SK-N-MC (cell line): ENCODE measurements around the gene SHFL.
A peak's percentile ranks its signal among the peaks of the same experiment; 100 is the strongest.

Experiments
- DNase-seq: peaks from one replicate; pipeline ENCODE4 v3.0.0-alpha.2; 2011; ENCODE audit warnings: low read depth, low spot score
- H3K27ac ChIP-seq: fragments of 200-600 bp; sonication (generic); 2 replicates; pipeline ENCODE4 v1.5.1; 2016; ENCODE audit warnings: mixed run types
- H3K36me3 ChIP-seq: fragments of 200-600 bp; sonication (generic); 2 replicates; pipeline ENCODE4 v1.6.1; 2017; ENCODE audit warnings: antibody characterized with exemption, low read length, mixed read lengths; ENCODE audit not compliant: insufficient read depth
- H3K4me3 ChIP-seq: fragments of 200-600 bp; sonication (generic); 2 replicates; pipeline ENCODE4 v1.5.1; 2016
- H3K9ac ChIP-seq: fragments of 200-600 bp; sonication (generic); 2 replicates; pipeline ENCODE4 v1.8.0; 2017; ENCODE audit warnings: mixed run types, mixed read lengths; ENCODE audit not compliant: insufficient read length
- H3K9me3 ChIP-seq: fragments of 200-600 bp; sonication (generic); 2 replicates; pipeline ENCODE4 v1.6.1; 2017; ENCODE audit warnings: low read depth, mild to moderate bottlenecking, antibody characterized with exemption, low read length, moderate library complexity, mixed read lengths
- EZH2 ChIP-seq: fragments of 200-600 bp; sonication (generic); IDR thresholded peaks from one replicate; pipeline ENCODE4 v1.6.1; 2017; ENCODE audit warnings: antibody characterized with exemption
- FOXP2 ChIP-seq: optimal IDR thresholded peaks from 2 replicates; pipeline ENCODE3; 2011; ENCODE audit warnings: mild to moderate bottlenecking, moderate library complexity; ENCODE audit not compliant: insufficient read depth; ENCODE audit errors: extremely low read length, control extremely low read depth
- POLR2AphosphoS5 ChIP-seq: IDR thresholded peaks from 2 replicates; pipeline ENCODE4 v1.6.1; 2012; ENCODE audit warnings: mild to moderate bottlenecking, low read depth, low read length, borderline replicate concordance

Gene SHFL

GRCh38 chr19:10091895-10092641 is 6.0 kb downstream of the SHFL start:
- Histone ChIP-seq H3K9ac (no peak overlapping the region), H3K4me3 (no peak overlapping the region), H3K9me3 (no peaks in the 10 kb centered on the region), H3K36me3 (no peaks in the 10 kb centered on the region), H3K27ac (no peak overlapping the region)
- DNase-seq: no peak
- TF ChIP-seq FOXP2 (no peak), EZH2 (no peak), POLR2AphosphoS5 (no peak)

DNA sequence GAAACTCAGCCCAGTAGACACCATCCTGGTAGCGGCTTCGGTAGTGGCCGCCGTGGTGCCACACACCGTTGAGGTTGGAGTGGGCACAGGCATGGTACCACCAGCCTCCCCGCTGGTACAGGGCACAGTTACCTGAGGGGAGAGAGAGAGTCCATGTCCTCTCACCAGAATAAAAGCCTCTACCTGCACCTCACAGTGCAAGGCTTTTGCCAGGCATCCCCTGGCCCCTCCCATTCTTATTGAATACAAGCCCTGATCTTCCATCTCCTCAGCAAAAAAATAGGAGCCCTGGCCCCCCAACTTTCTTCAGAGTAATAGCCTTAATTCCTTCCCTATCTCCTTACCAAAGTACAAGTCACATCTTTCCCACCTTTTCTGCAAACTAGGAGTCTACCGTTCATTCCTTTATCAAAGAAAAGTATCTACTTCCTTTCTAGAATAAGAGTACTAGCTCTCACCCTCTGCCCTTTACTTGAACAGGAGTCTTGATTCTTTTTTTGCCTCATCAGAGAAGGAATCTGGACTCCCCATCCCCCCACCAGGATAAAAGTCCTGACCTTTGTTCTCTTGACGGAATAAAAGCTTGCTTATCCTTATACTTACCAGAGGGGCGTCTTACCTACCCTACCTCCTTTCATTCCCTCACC is 6.7 kb downstream of the SHFL start:
- Histone ChIP-seq H3K4me3 (no peak overlapping the region), H3K36me3 (no peaks in the 10 kb centered on the region), H3K27ac (no peak overlapping the region), H3K9me3 (no peaks in the 10 kb centered on the region), H3K9ac (no peak overlapping the region)
- no peak for DNase-seq
- TF ChIP-seq EZH2 (no peak), FOXP2 (no peak), POLR2AphosphoS5 (no peak)

DNA sequence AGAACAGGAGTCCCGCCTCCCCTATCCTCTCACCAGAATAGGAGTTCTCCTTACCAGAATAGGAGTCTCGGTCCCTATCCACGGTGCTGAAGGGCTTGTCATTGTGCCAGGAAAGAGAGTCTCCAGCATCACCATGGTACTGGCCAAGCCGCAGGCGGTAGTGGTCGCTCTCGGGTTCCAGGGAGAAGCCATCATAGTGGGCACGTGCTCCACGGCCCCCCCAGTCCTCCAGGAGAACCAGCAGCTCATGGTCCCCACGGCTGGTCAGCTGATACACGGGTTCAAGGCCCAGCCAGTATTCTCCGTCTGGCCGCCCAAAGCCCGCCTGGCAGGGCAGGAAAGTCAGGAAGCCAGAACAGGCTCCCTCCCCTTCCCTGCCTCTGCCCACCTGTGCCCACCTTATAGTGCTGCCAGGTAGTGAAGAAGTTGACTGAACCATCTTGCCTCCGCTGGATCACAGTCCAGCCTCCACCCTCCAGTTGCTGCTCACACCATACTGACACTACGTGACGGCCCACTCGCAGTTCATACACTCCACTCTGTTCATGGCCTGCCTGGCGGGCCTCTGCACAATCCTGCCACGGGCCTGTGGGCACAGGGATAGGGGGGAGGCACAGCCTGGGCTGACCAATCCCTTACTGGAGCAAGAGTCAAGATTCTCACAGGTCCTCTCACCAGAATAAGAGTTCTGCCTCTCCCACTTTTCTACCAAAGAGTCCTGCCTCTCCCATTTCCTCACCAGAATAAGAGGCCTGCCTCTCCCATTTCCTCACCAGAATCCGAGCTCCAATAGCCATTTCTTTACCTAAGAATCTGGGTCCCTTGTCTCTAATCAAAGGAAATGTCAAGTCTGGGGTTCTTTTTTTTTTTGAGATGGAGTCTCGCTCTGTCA is 7.4 kb downstream of the SHFL start:
- Histone ChIP-seq H3K9me3 (no peaks in the 10 kb centered on the region), H3K27ac (no peak overlapping the region), H3K4me3 (no peak overlapping the region), H3K9ac (no peak overlapping the region), H3K36me3 (no peaks in the 10 kb centered on the region)
- DNase-seq: no peak
- no peak for TF ChIP-seq POLR2AphosphoS5
- TF ChIP-seq EZH2: no peak
- no peak for TF ChIP-seq FOXP2

- no peak for TF ChIP-seq EZH2
- Histone ChIP-seq H3K36me3 (no peaks in the 10 kb centered on the region), H3K27ac (no peak overlapping the region), H3K9me3 (no peaks in the 10 kb centered on the region), H3K9ac (no peak overlapping the region), H3K4me3 (peak overlapping the region; percentile 68)
- DNase-seq: no peak
These were observed 9.5 kb downstream of the SHFL start for GRCh38 chr19:10095622-10095947.

DNA sequence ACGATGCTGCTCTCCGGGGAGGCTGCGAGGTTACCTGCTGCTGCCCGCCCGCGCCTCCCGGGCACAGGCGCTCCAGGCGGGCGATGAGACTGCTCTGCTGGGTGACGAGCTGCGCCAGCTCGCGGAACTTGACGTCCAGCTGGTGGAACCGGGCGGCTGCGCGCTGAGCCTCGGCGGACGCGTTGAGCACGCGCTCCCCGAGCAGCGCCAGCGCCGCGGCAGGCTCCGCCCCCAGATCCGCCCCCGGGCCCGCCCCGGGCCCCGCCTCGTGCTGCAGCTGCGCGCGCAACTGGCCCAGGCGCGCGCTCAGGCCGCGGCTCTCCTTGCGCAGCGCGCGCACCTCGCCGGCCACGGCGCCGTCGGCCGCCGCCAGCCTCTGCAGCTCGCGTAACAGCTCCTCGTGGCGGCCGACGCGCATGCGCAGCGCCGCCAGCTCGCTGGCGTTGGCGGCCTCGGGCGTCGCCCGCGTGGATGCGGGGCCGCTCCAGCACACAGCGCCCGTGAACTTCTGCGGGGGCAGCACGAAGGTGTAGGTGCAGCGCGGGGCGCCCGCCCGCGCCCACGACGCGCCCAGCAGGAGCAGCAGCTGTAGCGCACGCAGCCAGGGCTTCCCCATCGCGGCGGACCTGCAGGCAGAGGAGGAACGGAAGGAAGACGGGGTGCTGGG is 10.0 kb downstream of the SHFL start:
- Histone ChIP-seq H3K4me3 (peak overlapping the region; percentile 68), H3K27ac (no peak overlapping the region), H3K36me3 (no peaks in the 10 kb centered on the region), H3K9me3 (no peaks in the 10 kb centered on the region), H3K9ac (peak overlapping the region; percentile 47)
- DNase-seq: no peak
- peak; percentile 46; the same call in 1 of the 2 replicates for TF ChIP-seq POLR2AphosphoS5
- TF ChIP-seq EZH2: no peak

DNA sequence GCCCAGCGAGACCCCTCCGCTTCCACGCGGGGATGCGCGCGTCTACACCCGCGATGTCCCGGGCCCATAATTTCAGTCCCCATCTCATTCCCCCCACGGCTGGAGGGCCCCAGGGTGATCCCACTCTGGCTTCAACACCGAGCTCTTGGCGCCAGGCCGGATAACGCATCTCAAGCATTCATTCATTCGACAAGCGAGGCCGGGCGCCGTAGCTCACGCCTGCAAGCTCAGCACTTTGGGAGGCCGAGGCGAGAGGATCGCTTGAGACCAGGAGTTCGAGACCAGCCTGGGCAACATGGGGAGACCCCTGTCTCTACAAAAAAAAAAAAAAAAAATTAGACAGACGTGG is 10.5 kb downstream of the SHFL start:
- no peak for TF ChIP-seq EZH2
- TF ChIP-seq POLR2AphosphoS5: no peak
- no peak for TF ChIP-seq FOXP2
- no peak for DNase-seq
- Histone ChIP-seq H3K4me3 (peak overlapping the region; percentile 63), H3K9ac (peak overlapping the region; percentile 47), H3K27ac (no peak overlapping the region), H3K36me3 (no peaks in the 10 kb centered on the region), H3K9me3 (no peaks in the 10 kb centered on the region)

- no peak overlapping the region for H3K4me3 ChIP-seq
- DNase-seq: no peak
- H3K36me3 ChIP-seq: no peaks in the 10 kb centered on the region
- no peak overlapping the region for H3K9ac ChIP-seq
- H3K27ac ChIP-seq: no peak overlapping the region
- no peaks in the 10 kb centered on the region for H3K9me3 ChIP-seq
- TF ChIP-seq POLR2AphosphoS5 (no peak), FOXP2 (no peak), EZH2 (no peak)
These were observed 14.2 kb downstream of the SHFL start for GRCh38 chr19:10100163-10100785.

GRCh38 chr19:10102787-10103236 is 16.7 kb downstream of the SHFL start:
- H3K36me3 ChIP-seq: peaks cover 11% of the 10 kb centered on the region
- H3K9ac ChIP-seq: no peak overlapping the region
- H3K4me3 ChIP-seq: no peak overlapping the region
- H3K9me3 ChIP-seq: no peaks in the 10 kb centered on the region
- no peak for TF ChIP-seq FOXP2
- TF ChIP-seq EZH2: no peak
- no peak for TF ChIP-seq POLR2AphosphoS5
- no peak overlapping the region for H3K27ac ChIP-seq
- no peak for DNase-seq
